GM12891 (cell line): ENCODE data around the gene PSMD13.
A peak's percentile ranks its signal among the peaks of the same experiment; 100 is the strongest.

ENCODE experiments used
- DNase-seq: peaks from one replicate; pipeline ENCODE4 v3.0.0; 2011; ENCODE audit warnings: low spot score; ENCODE audit not compliant: insufficient read length
- FAIRE-seq: peaks from 2 replicates; lab custom pipeline; 2011; peaks lifted over from hg19 to GRCh38; lab: Jason Lieb, UNC
- PAX5 ChIP-seq: IDR thresholded peaks from 2 replicates; pipeline ENCODE4 v1.6.1; 2011; ENCODE audit warnings: low read length, moderate library complexity, mild to moderate bottlenecking; ENCODE audit not compliant: insufficient read depth, severe bottlenecking
- POLR2A ChIP-seq: IDR thresholded peaks from 2 replicates; pipeline ENCODE4 v1.6.1; 2011; ENCODE audit warnings: low read depth, low read length, control low read depth
- POLR2AphosphoS5 ChIP-seq: IDR thresholded peaks from 2 replicates; pipeline ENCODE4 v1.6.1; 2011; ENCODE audit warnings: low read depth, low read length, control low read depth
- POU2F2 ChIP-seq: IDR thresholded peaks from 2 replicates; pipeline ENCODE4 v1.6.1; 2011; ENCODE audit warnings: low read depth, mild to moderate bottlenecking, control low read depth, low read length, moderate library complexity
- SPI1 ChIP-seq: IDR thresholded peaks from 2 replicates; pipeline ENCODE4 v1.6.1; 2011; ENCODE audit warnings: low read depth, low read length, control low read depth
- TAF1 ChIP-seq: IDR thresholded peaks from 2 replicates; pipeline ENCODE4 v1.6.1; 2011; ENCODE audit warnings: low read depth, low read length, control low read depth

Gene PSMD13

GRCh38 chr11:287821-288477 lies 51.2 kb downstream of the PSMD13 start:
- TF ChIP-seq PAX5: no peak
- no peak for TF ChIP-seq POLR2A
- no peak for TF ChIP-seq TAF1
- no peak for TF ChIP-seq SPI1
- TF ChIP-seq POLR2AphosphoS5: no peak
- TF ChIP-seq POU2F2: no peak
- DNase-seq (peak; percentile 39), FAIRE-seq (peak; percentile 68)

GRCh38 chr11:288478-289397 lies 52.0 kb downstream of the PSMD13 start, which contains the start of gene PGGHG:
TSS of gene PGGHG (plus strand) at chr11:289126. CDS start at chr11:289817, 691 bp downstream.
- TF ChIP-seq PAX5 (no peak), SPI1 (no peak), POU2F2 (no peak), POLR2AphosphoS5 (no peak), POLR2A (no peak), TAF1 (no peak)
- DNase-seq (peak; percentile 95), FAIRE-seq (peak; percentile 69)

- no peak for TF ChIP-seq POU2F2
- TF ChIP-seq POLR2A: no peak
- TF ChIP-seq PAX5: no peak
- no peak for TF ChIP-seq SPI1
- no peak for TF ChIP-seq POLR2AphosphoS5
- no peak for TF ChIP-seq TAF1
- FAIRE-seq: peak; percentile 16
These were observed 52.6 kb downstream of the PSMD13 start for GRCh38 chr11:289398-289711.

GRCh38 chr11:289712-290620 lies 53.2 kb downstream of the PSMD13 start:
- FAIRE-seq (no peak), DNase-seq (no peak)
- TF ChIP-seq TAF1 (no peak), POLR2A (no peak), SPI1 (no peak), POLR2AphosphoS5 (no peak), POU2F2 (no peak), PAX5 (no peak)

More at GRCh38 chr11:289398-289711, 52.6 kb downstream of the PSMD13 start:
- peak; percentile 51 for DNase-seq

- no peak for DNase-seq
- TF ChIP-seq PAX5 (no peak), POU2F2 (no peak), TAF1 (no peak), POLR2A (no peak), POLR2AphosphoS5 (no peak), SPI1 (no peak)
- peak; percentile 16 for FAIRE-seq
These were observed 54.0 kb downstream of the PSMD13 start for GRCh38 chr11:290621-291231.

- FAIRE-seq (no peak), DNase-seq (no peak)
- TF ChIP-seq TAF1 (no peak), SPI1 (no peak), POU2F2 (no peak), PAX5 (no peak), POLR2A (no peak), POLR2AphosphoS5 (no peak)
These were observed 54.8 kb downstream of the PSMD13 start for GRCh38 chr11:291281-292210.

GRCh38 chr11:292211-293121 lies 55.7 kb downstream of the PSMD13 start:
- FAIRE-seq (no peak), DNase-seq (no peak)
- TF ChIP-seq PAX5 (no peak), POU2F2 (no peak), POLR2AphosphoS5 (no peak), TAF1 (no peak), SPI1 (no peak), POLR2A (no peak)
